HG02938 (cell line): ENCODE results near the gene DDI2.
A peak's percentile ranks its signal among the peaks of the same experiment; 100 is the strongest.
"Not testable (repeated sequence)": the region's sequence is repeated elsewhere in the genome, so short reads cannot be mapped to it uniquely, and the experiment has no call there.

Experiments used
- ATAC-seq: cut with Tn5 transposase; IDR thresholded peaks from one replicate; pipeline ENCODE4 v1.9.1; 2021; ENCODE audit warnings: mild to moderate bottlenecking, moderate library complexity; ENCODE audit not compliant: unreplicated experiment

DDI2 gene

GRCh38 chr1:15676688-15677661 is 59.7 kb downstream of the DDI2 start:
- no peak for ATAC-seq

- no peak for ATAC-seq
Observed at GRCh38 chr1:15678578-15678977, 61.3 kb downstream of the DDI2 start.

- ATAC-seq = no peak
Observed at GRCh38 chr1:15680131-15680530, 62.9 kb downstream of the DDI2 start.

GRCh38 chr1:15680561-15681348 is 63.5 kb downstream of the DDI2 start:
- no peak for ATAC-seq

- no peak for ATAC-seq
Observed at GRCh38 chr1:15681349-15682292, 64.4 kb downstream of the DDI2 start.

- ATAC-seq = no peak
Observed at GRCh38 chr1:15682936-15683341, 65.7 kb downstream of the DDI2 start.

- ATAC-seq = no peak
Observed at GRCh38 chr1:15683345-15684039, 66.2 kb downstream of the DDI2 start.

- ATAC-seq = no peak
Observed at GRCh38 chr1:15684042-15684461, 66.8 kb downstream of the DDI2 start, which contains the start of gene PLEKHM2. TSS of gene PLEKHM2 (plus strand) at chr1:15684320. CDS start at chr1:15684559, 239 bp downstream.

- no peak for ATAC-seq
Observed at GRCh38 chr1:15684468-15685291, 67.4 kb downstream of the DDI2 start.

- ATAC-seq = no peak
Observed at GRCh38 chr1:15685820-15686219, 68.6 kb downstream of the DDI2 start.

- ATAC-seq = no peak
Observed at GRCh38 chr1:15687446-15687845, 70.2 kb downstream of the DDI2 start.

GRCh38 chr1:15690317-15690716 is 73.1 kb downstream of the DDI2 start:
- ATAC-seq = no peak

GRCh38 chr1:15691434-15692032 is 74.3 kb downstream of the DDI2 start:
- no peak for ATAC-seq

GRCh38 chr1:15692121-15692682 is 74.9 kb downstream of the DDI2 start:
- no peak for ATAC-seq

GRCh38 chr1:15693371-15693770 is 76.1 kb downstream of the DDI2 start:
- no peak for ATAC-seq

GRCh38 chr1:15696956-15697521 is 79.8 kb downstream of the DDI2 start:
- peak; percentile 87 for ATAC-seq

- ATAC-seq = no peak
Observed at GRCh38 chr1:15698201-15698600, 80.9 kb downstream of the DDI2 start.

GRCh38 chr1:15699321-15699720 is 82.1 kb downstream of the DDI2 start:
- ATAC-seq = not testable (repeated sequence)
